Uterus (tissue), 2 donors: ENCODE data around the gene SPTBN5.

ENCODE experiments used
- CTCF ChIP-seq, 4 experiments: fragments of 200-600 bp in 2 of 4; fragments of 450-650 bp in 2 of 4; sonication (generic) in 2 of 4; IDR thresholded peaks; one replicate each; pipeline ENCODE4 v1.5.1; 2016 to 2019; ENCODE audit warnings: antibody characterized with exemption in 4 of 4, mild to moderate bottlenecking in 2 of 4, moderate library complexity in 1 of 4
- POLR2A ChIP-seq, 2 donors: fragments of 450-650 bp; IDR thresholded peaks; one replicate each; pipeline ENCODE4 v1.6.1; 2016; ENCODE audit warnings: antibody characterized with exemption in 2 of 2, mild to moderate bottlenecking in 1 of 2, moderate library complexity in 1 of 2

- TF ChIP-seq POLR2A (IDR thresholded peaks at IDR 0.05), result no peak
- TF ChIP-seq CTCF (IDR thresholded peaks at IDR 0.05), result no peak
Observed at GRCh38 chr15:41816788-41817187, 77.1 kb downstream of the SPTBN5 start.
